Neural cell (in vitro differentiated cells): ENCODE results near the gene DHX36.

ENCODE experiments used
- CTCF ChIP-seq: fragments of 450-650 bp; IDR thresholded peaks from 2 replicates; pipeline ENCODE4 v1.5.1; 2014; ENCODE audit warnings: antibody characterized with exemption, mild to moderate bottlenecking, moderate library complexity; ENCODE audit not compliant: poor library complexity, severe bottlenecking
- EZH2 ChIP-seq: fragments of 200-600, 300-800 bp; shearing (Covaris generic), sonication (generic); IDR thresholded peaks from 2 replicates; pipeline ENCODE4 v1.6.1; 2014; ENCODE audit warnings: antibody characterized with exemption, low read length, borderline replicate concordance, mild to moderate bottlenecking; ENCODE audit not compliant: insufficient read depth, poor library complexity, severe bottlenecking
- RAD21 ChIP-seq: fragments of 450-650 bp; conservative IDR thresholded peaks from 2 replicates; pipeline ENCODE4 v1.6.1; 2014; ENCODE audit warnings: antibody characterized with exemption, mild to moderate bottlenecking, moderate library complexity
- REST ChIP-seq: IDR thresholded peaks from 2 replicates; pipeline ENCODE4 v1.6.1; 2012; ENCODE audit warnings: borderline replicate concordance

- TF ChIP-seq RAD21, result no peak
- no peak for TF ChIP-seq REST
- no peak for TF ChIP-seq CTCF
- no peak for TF ChIP-seq EZH2
These were observed 39.1 kb downstream of the DHX36 start for GRCh38 chr3:154285221-154285620.
